Muscle of back (tissue), 11 donors: ENCODE data around the gene PF4V1. TPM values are rescaled to one million over a fixed set of nuclear protein-coding genes. Genes with fewer than 3 reads are reported as not detected.

Experiments
- DNase-seq, 3 donors: peaks; one replicate each; pipeline versions ENCODE4 v3.0.0 to v3.0.0-alpha.2; 2013
- polyA plus RNA-seq, 10 donors: library from polyadenylated mRNA; unstranded; fragments of 120-200 nt; gene quantifications; one replicate each; pipeline ENCODE4 v1.2.1, GENCODE V29; 2013; ENCODE audit not compliant: insufficient read length in 10 of 10

Gene PF4V1
- polyA plus RNA-seq, 10 donors: not detected

- peak in 1 of 3 donors; percentile 27 for DNase-seq
Observed at GRCh38 chr4:73902038-73902637, 49.0 kb downstream of the PF4V1 start.

GRCh38 chr4:73902817-73903547 lies 49.9 kb downstream of the PF4V1 start:
- no peak for DNase-seq

Other genes starting within 250 kb of the PF4V1 start
- under 1 TPM in 8 of 10 donors, not detected in 2; 0.04 to 0.49 (median 0.19) TPM for gene RASSF6, start 232.9 kb upstream of the PF4V1 start, polyA plus RNA-seq
- 10 to 100 TPM in 1 of 10 donors, 1 to 10 TPM in 9; 2.1 to 11.9 (median 4.3) TPM for gene CXCL8, start 112.7 kb upstream of the PF4V1 start, polyA plus RNA-seq
- under 1 TPM in 5 of 10 donors, not detected in 5; 0.08 to 0.34 (median 0.30) TPM for gene CXCL6, start 16.6 kb upstream of the PF4V1 start, polyA plus RNA-seq
- gene CXCL1, start 16.1 kb downstream of the PF4V1 start, polyA plus RNA-seq: 1 to 10 TPM in 1 of 10 donors, under 1 TPM in 7, not detected in 2; 0.31 to 1.4 (median 0.53) TPM
- gene PF4, start 128.7 kb downstream of the PF4V1 start, polyA plus RNA-seq: 1 to 10 TPM in 7 of 10 donors, under 1 TPM in 3; 0.77 to 2.8 (median 1.5) TPM
- 1 to 10 TPM; 2.4 to 6.3 (median 3.5) TPM for gene PPBP, start 134.9 kb downstream of the PF4V1 start, polyA plus RNA-seq
- gene CXCL5, start 145.4 kb downstream of the PF4V1 start, polyA plus RNA-seq: 1 to 10 TPM in 1 of 10 donors, under 1 TPM in 8, not detected in 1; 0.08 to 1.2 (median 0.28) TPM
- gene CXCL3, start 185.4 kb downstream of the PF4V1 start, polyA plus RNA-seq: under 1 TPM in 6 of 10 donors, not detected in 4; 0.19 to 0.89 (median 0.36) TPM
- gene CXCL2, start 245.9 kb downstream of the PF4V1 start, polyA plus RNA-seq: 1 to 10 TPM in 5 of 10 donors, under 1 TPM in 5; 0.19 to 6.3 (median 1.1) TPM